Measurements from ENCODE around the gene COL4A4.

The COL4A4 gene

GRCh38 chr2:227186751-227187150 is 22.7 kb upstream of the COL4A4 start:
- DNase-seq (no peak), ATAC-seq (ENCODE audit: insufficient read depth, low read depth) (no peak)
- H3K27ac ChIP-seq (ENCODE audit: low read length), result no peak overlapping the region
- no peak overlapping the region for H3K9ac ChIP-seq (ENCODE audit: low read depth, low read length)
- H3K36me3 ChIP-seq (ENCODE audit: insufficient read depth, low read length), result no peaks in the 10 kb centered on the region
- H3K4me1 ChIP-seq (ENCODE audit: insufficient read depth, low read length), result no peaks in the 10 kb centered on the region
- no peak for TF ChIP-seq EZH2 (IDR thresholded peaks at IDR 0.05; ENCODE audit: borderline replicate concordance, low read depth, low read length, severe bottlenecking)
- no peak for TF ChIP-seq CTCF (IDR thresholded peaks at IDR 0.05; ENCODE audit: borderline replicate concordance, extremely low read depth, low read length, poor library complexity, severe bottlenecking)
- no peaks in the 10 kb centered on the region for H4K20me1 ChIP-seq (ENCODE audit: insufficient read depth, low read length)
- H3K4me2 ChIP-seq (ENCODE audit: insufficient read depth, low read length), result no peak overlapping the region
- no peaks in the 10 kb centered on the region for H3K9me3 ChIP-seq (ENCODE audit: insufficient read depth, low read length, severe bottlenecking)
- no peaks in the 10 kb centered on the region for H3K79me2 ChIP-seq (ENCODE audit: insufficient read depth, low read length)
- H2AFZ ChIP-seq (ENCODE audit: low read depth, low read length), result no peak overlapping the region
- no peaks in the 10 kb centered on the region for H3K27me3 ChIP-seq (ENCODE audit: insufficient read depth, low read length, poor library complexity)
- H3K4me3 ChIP-seq (ENCODE audit: low read depth in 1 of 2, low read length in 2 of 2), result no peak overlapping the region

- no peak overlapping the region for H3K27ac ChIP-seq (ENCODE audit: low read length)
- no peak overlapping the region for H3K4me2 ChIP-seq (ENCODE audit: insufficient read depth, low read length)
Measured at GRCh38 chr2:227185615-227186232, 21.7 kb upstream of the COL4A4 start.

GRCh38 chr2:227183657-227184367 is 19.8 kb upstream of the COL4A4 start:
- H3K4me1 ChIP-seq (ENCODE audit: insufficient read depth, low read length), result no peaks in the 10 kb centered on the region
- DNase-seq (no peak), ATAC-seq (ENCODE audit: insufficient read depth, low read depth) (no peak)
- H3K4me3 ChIP-seq (ENCODE audit: low read depth in 1 of 2, low read length in 2 of 2), result no peak overlapping the region
- H3K79me2 ChIP-seq (ENCODE audit: insufficient read depth, low read length), result no peaks in the 10 kb centered on the region
- H3K27ac ChIP-seq (ENCODE audit: low read length), result no peak overlapping the region
- no peak overlapping the region for H3K4me2 ChIP-seq (ENCODE audit: insufficient read depth, low read length)
- H3K27me3 ChIP-seq (ENCODE audit: insufficient read depth, low read length, poor library complexity), result no peaks in the 10 kb centered on the region
- H3K36me3 ChIP-seq (ENCODE audit: insufficient read depth, low read length), result no peaks in the 10 kb centered on the region
- no peaks in the 10 kb centered on the region for H3K9me3 ChIP-seq (ENCODE audit: insufficient read depth, low read length, severe bottlenecking)
- no peaks in the 10 kb centered on the region for H4K20me1 ChIP-seq (ENCODE audit: insufficient read depth, low read length)
- no peak overlapping the region for H2AFZ ChIP-seq (ENCODE audit: low read depth, low read length)
- no peak for TF ChIP-seq EZH2 (IDR thresholded peaks at IDR 0.05; ENCODE audit: borderline replicate concordance, low read depth, low read length, severe bottlenecking)
- TF ChIP-seq CTCF (IDR thresholded peaks at IDR 0.05; ENCODE audit: borderline replicate concordance, extremely low read depth, low read length, poor library complexity, severe bottlenecking), result no peak
- H3K9ac ChIP-seq (ENCODE audit: low read depth, low read length), result no peak overlapping the region

More at GRCh38 chr2:227185615-227186232, 21.7 kb upstream of the COL4A4 start:
- Histone ChIP-seq H3K4me3 (ENCODE audit: low read depth in 1 of 2, low read length in 2 of 2) (no peak overlapping the region), H2AFZ (ENCODE audit: low read depth, low read length) (no peak overlapping the region), H3K9me3 (ENCODE audit: insufficient read depth, low read length, severe bottlenecking) (no peaks in the 10 kb centered on the region), H3K79me2 (ENCODE audit: insufficient read depth, low read length) (no peaks in the 10 kb centered on the region), H4K20me1 (ENCODE audit: insufficient read depth, low read length) (no peaks in the 10 kb centered on the region), H3K9ac (ENCODE audit: low read depth, low read length) (no peak overlapping the region), H3K36me3 (ENCODE audit: insufficient read depth, low read length) (no peaks in the 10 kb centered on the region), H3K27me3 (ENCODE audit: insufficient read depth, low read length, poor library complexity) (no peaks in the 10 kb centered on the region), H3K4me1 (ENCODE audit: insufficient read depth, low read length) (no peaks in the 10 kb centered on the region)
- ATAC-seq (ENCODE audit: insufficient read depth, low read depth) (no peak), DNase-seq (no peak)
- TF ChIP-seq EZH2 (IDR thresholded peaks at IDR 0.05; ENCODE audit: borderline replicate concordance, low read depth, low read length, severe bottlenecking) (no peak), CTCF (IDR thresholded peaks at IDR 0.05; ENCODE audit: borderline replicate concordance, extremely low read depth, low read length, poor library complexity, severe bottlenecking) (no peak)

Data from DND-41 (cell line).